T1000 (cell line): ENCODE results near the gene JCAD.
"Not testable (repeated sequence)": the region's sequence is repeated elsewhere in the genome, so short reads cannot be mapped to it uniquely, and the experiment has no call there.

ENCODE experiments used
- DNase-seq: peaks from one replicate; lab custom pipeline; 2025; ENCODE audit warnings: mixed read lengths; lab: John Stamatoyannopoulos, UW

The JCAD gene, protein sequence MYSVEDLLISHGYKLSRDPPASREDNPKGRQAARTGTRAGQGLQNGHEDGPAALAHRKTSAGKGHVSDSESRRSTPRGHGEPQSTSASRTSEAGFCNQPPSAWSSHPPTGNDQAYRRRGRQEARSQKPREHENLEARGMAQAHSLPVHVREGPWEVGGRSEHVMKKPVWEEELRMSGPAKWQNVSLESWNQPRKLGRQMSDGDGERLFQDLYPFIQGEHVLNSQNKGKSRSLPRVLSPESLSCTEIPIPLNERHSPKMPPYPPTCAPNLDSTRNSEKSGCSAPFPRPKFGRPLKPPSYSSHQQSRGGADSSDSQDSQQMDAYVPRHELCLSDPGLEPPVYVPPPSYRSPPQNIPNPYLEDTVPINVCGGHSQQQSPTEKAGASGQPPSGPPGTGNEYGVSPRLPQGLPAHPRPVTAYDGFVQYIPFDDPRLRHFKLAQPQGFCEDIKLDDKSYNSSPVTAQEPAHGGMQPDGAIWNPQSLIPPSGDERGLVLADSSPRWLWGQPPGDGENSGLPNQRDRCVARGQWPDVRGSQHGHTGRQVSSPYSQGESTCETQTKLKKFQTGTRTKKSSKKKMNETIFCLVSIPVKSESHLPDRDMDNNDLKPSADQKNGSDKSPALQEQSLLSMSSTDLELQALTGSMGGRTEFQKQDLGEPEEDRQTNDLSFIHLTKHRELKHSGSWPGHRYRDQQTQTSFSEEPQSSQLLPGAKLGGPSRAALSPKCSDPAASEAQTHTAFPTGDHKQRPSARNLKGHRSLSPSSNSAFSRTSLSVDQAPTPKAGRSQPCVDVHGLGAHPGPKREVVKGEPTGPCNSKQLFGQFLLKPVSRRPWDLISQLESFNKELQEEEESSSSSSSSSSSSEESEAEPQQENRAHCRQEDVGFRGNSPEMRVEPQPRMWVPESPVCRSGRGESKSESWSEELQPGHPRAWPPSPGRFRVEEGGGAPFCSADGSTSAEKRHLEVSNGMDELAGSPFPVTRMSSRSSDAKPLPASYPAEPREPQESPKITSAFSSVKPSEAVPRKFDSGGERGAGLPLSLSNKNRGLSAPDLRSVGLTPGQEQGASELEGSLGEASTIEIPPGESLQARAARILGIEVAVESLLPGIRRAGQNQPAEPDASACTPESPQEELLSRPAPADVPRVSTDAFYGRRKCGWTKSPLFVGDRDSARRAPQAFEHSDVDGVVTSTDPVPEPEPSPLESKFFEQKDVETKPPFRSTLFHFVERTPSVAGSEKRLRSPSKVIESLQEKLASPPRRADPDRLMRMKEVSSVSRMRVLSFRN (N-terminal part only)

DNA sequence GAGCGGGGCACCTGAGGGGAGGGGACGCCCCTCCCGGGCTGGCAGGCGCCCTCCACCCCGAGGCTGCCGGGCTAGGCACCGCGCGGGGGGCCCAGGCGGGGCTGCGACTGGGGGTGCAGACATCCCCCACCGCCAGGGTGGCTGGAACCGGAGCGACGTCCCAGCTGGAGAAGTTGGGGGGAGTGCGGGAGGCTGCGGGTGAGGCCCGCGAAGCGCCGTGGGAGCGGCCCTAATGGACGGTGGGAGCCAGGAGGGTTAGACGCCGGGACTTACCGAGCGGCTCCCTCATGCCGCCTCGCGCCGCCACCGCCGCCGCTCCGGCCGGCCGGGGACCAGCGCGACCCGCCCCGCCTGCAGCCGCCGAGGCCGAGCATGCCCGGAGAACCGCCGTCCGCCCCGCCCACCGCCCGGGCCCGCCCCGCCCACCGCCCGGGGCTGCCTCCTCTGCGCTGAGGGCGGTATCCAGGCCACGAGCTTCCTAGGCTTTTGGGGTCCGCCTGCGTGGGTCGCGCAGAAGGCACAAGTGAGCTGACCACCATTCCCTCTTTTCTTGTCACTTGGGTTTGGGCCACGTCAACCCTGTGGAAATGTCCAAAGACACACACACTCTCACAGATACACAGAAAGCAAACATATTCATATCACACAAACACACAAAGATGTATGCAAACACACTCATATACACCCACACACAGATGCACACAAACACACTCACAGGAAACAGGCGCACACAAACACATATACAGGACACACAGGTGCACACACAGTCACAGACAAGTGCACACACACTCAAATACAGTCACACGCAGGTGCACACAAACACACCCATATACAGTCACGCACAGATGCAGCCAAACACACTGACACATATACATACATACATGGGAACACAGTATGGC lies at the start of gene JCAD:
JCAD (minus strand) TSS at position 378 of the 899 bp plus-strand sequence. CDS start 11,774 bp downstream, outside the sequence.
- peak; percentile 45 for DNase-seq

DNA sequence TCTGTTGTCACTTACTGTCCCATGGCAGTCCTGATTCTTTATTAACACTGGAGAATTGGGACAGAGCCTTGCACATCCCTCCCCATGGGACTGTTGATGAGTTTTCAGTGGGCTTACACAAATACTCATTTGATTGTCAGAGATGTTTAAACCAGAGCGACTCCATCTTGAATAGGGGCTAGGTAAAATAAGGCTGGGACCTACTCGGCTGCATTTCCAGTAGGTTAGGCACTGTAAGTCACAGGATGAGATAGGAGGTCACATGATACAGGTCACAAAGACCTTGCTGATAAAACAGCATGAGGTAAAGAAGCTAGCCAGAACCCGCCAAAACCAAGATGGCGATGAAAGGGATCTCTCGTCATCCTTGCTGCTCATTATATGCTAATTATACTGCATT lies 47.6 kb upstream of the JCAD start:
- DNase-seq, result no peak

DNA sequence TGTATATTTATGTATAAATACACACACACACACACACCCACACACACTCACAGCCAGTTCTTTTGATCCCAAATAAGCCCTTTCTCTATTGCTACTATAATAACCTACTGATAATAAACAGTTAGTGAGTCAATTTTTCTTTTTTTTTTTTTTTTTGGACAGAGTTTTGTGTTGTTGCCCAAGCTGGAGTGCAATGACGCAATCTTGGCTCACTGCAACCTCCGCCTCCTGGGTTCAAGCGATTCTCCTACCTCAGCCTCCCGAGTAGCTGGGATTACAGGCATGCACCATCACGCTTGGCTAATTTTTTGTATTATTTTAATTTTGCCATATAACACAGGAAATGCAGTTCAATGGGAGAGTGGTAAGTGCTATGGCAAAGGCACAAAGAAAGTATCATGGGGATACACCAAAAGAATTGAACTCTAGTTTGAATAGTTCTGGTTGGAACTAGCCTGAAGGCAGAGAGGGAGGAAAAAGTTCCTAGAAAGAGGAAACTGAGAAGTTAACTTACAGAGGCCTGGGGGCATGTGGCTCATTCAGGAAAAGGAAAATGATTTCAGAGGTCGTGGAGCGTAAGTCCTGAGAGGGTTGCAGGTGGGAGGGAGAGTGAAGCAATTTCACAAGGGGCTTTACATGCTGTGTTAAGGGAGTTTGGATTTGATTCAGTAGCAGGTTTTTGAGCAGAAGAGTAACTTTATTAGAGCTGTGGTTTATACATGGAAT lies 44.4 kb upstream of the JCAD start:
- DNase-seq, result no peak

DNA sequence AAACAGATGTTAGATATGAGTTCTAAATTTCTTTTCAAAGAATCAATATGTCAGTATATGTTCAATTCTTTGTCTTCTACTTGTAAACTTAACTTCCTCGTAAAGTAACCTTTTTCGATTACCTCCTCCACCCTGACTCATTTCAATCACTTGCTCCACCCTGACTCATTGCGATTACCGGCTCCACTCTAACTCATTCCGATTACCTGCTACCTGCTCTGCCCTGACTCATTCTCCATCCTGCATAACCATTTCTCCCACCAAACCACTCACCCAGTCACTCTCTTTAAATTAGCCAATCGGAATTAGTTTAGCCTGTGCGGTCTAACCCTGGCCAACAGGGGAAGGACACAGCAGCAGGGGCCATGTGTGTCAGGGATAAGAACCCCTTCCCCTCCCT lies 40.3 kb upstream of the JCAD start:
- DNase-seq, result not testable (repeated sequence)

DNA sequence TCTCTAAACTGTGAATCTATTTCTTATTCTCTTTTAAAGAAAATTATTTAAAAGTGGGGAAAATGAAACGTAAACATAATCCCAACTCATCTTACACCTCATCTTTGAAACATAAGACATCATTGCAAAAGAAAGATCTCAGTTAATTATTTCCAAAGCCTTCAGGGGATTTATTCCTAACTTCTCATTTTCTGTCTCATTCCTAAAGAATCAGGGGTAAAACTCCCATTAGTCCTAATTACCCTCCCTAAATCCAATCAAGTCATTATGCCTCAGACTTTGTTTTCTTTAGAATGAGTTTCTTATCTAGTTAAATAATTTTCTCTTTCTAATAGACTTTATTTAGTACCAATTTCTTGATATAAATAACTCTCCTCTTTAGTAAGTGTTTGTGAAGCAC lies 39.7 kb upstream of the JCAD start:
- DNase-seq, result no peak

DNA sequence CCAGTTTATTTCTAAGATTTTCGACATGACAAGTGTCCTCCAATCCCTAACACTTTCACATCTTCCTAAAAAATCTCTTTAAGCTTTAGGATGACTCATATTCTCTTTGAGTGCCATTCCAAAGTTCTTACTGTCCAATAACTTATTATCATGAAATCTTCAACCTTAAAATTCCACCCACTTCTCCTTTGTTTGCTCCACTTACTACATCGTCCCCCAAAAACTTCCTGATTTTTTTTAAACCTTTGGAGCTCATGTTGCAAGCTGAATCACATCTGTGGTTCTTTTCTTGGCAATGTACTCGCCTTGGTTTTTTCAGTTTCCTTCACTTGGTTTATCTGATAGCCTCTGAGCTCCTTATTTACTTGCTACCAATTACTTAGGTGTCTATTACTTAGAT lies 39.2 kb upstream of the JCAD start:
- DNase-seq, result no peak

DNA sequence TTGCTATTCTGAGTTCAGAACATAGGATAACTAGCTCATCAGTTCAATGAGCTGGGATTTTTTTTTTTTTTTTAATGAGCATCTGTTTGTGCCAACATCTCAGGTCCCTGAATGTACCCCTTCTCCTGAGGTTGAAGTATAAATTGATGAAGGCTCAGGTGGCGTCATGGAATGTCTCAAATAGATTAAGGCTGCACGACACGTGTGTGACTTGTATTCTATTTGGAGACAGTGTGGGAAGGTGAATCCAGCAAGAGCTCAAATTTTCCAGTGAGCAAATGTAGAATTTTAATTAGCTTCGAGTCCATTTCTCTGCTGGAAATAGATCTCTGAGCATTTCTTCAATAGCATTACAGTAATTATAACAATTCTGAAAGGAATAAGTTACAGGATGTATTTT lies 37.2 kb upstream of the JCAD start:
- DNase-seq, result no peak

DNA sequence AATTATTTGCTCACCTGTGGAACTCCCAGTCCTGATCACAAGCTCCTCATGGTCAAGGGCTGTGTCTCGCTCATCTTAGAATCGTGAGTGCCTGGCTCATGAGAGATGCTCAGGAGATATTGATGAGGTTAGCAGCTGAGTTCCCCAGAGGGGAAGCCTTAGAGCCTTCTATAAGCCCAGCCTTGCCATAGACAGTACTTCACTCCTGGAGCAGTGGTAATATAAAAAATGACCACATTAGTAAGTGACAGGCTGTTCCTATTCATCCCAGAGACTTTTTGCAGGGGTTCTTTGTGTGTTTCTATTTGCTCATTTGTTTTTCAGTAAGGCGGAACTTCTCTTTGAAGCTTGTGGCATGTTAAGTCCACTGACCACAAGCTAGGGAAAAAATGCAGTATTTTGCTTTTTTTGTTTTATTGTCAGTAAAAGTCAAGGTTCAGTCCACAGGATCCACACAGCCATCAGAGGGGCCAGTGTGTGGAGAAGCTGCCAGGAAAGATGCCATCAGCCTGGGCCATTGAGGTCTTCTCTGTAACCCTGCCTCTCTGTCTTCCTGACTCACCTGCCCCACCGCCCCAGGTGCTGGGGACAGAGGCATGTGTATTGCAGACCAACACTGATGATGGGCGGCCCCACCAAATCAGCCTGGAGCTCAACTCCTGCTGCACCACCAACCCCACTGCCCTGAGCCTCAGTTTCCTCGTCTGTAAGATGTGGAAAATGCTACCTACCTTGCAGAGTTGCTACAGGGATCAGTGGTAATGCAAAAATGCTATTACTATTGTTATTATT lies 36.4 kb upstream of the JCAD start:
- no peak for DNase-seq

DNA sequence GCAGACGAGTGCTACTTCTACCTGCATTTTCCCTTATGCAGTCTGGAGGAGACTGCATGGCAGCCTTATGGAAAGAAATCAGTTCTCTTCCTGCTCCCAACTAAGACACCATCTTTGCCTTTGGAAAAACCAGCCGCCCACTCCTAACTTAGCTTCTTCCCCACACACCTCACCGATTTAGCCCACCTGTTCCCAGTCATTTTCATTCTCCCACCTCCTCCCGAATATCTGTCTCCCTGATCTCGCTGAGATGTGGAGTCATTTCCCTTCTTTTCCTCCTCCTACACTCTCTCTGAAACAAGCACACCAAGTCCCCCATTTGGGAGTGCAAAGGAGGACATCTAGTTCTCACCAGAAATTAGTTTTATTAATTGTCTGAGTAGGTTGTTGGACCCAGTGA lies 35.2 kb upstream of the JCAD start:
- DNase-seq, result no peak

DNA sequence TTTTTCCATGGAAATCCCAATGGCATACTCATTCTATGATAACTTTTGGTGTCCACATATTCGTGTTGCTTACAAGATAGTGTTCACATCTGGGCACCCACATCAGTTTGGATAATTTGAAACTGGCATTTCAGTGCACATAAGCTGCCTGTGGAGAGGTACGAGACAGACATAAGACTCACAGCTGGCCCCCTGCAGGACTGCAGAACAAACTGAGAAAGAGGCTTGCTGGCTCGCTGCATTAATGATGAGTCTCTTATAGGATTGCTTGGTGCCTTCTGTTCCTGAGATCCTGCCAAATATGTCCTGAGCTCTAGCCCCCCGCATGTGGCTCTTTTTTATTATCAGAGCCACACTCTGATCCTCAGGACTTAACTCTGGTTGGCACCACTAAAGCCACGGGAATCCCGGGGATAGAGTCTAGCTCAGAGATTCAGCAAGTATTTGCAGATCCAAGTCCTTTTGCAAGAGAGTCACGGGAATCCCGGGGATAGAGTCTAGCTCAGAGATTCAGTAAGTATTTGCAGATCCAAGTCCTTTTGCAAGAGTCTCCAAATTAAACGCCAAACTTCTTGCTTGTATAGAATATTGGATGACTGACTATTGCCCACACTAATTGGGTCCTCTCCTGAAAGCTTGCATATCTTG lies 34.0 kb upstream of the JCAD start:
- DNase-seq, result no peak

DNA sequence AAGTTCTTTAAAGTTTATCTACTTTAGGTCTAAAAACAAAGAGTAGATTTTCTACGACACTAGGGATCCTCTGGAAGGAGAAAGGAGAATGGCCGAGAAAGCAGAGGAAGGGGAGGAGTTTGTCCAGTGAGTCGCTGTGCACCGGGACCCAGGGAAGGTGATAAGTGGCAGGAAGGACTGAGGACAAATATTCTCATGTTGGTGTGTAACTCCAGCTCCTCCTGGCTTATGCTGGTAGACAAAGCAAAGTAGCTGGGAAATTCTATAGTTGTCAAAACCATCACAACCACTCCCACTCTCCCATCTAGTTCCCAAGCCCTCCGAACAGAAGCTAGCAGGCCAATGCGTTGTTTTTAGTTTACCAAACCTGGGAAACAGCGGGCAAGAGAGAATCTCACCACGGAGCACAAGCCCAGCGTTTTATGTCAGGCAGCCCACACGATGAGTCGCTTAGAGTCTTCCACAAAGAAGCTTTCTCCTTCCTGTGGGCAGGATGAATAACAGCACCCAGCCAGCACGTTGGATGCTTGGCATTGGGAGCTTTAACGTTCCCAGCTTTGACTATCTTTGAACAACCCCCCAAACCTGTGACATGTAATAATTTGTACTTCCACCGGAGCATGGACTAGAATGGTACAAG lies 32.9 kb upstream of the JCAD start:
- no peak for DNase-seq

DNA sequence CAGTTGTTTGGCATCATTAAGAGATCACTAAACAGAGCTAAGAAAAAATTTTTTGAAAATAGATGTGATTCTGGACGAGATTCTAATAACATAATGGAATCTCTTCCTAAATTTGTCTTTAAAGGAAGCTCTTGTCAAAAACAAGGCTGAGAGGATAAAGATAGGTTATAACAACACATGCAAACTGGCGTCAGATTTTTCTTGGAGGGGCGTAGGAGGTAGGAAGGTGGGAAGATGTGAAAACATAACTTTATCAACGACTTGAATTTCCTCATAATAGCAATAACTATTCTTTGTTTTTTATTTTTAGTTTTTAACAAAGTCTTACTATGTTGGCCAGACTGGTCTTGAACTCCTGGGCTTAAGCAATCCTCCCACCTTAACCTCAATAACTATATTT lies 31.8 kb upstream of the JCAD start:
- DNase-seq, result no peak

DNA sequence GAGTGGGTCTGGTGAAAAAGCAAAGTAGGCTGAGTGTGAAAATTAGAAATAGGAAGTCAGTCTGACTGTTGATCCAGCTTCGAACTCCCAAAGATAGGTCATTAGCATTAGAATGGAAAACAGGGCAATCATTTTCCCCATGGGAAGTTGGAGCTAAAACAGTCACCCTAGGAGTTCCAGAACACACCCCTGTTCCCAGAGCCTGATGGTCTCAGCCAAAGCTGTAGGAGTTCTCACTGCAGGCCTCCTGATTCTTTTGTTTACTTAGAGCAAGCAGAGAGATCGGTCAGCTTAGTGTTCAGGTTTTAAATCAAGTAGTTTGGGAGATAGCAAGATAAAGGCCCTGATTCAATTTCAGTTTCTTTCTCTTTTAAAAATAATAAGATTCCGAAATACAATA lies 28.8 kb upstream of the JCAD start:
- DNase-seq, result no peak

DNA sequence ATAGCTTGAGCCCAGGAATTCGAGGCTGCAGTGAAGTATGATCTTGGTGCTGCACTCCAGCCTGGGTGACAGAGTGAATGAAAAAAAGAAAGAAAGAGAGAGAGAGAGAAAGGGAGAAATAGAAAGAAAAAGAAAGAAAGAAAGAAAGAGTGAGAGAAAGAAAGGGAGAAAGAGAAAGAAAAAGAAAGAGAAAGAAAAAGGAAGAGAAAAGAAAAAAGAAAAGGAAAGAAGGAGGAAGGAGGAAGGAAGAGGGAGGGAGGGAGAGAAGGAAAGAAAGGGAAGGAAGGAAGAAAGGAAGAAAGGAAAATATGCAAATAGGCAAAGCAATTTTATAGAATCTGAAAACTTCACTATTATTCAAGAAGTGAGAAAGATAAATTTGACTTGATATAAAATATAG lies 24.5 kb upstream of the JCAD start:
- DNase-seq, result no peak

DNA sequence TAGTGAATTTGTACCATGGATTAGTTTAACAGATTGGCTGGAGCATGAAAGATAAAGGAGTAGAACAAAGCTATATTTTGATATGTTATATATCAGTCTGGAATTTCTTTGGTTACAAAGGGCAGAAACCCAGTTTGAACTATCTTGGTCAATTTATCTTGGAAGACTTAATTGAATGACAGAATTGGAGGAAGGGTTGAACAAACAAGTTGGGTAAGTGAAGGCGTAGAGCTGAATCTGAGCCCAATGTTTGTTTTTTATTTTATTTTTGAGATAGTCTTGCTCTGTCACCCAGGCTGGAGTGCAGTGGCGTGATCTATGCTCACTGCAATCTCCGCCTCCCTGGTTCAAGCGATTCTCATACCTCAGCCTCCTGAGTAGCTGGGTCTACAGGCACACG lies 21.8 kb upstream of the JCAD start:
- DNase-seq, result no peak

DNA sequence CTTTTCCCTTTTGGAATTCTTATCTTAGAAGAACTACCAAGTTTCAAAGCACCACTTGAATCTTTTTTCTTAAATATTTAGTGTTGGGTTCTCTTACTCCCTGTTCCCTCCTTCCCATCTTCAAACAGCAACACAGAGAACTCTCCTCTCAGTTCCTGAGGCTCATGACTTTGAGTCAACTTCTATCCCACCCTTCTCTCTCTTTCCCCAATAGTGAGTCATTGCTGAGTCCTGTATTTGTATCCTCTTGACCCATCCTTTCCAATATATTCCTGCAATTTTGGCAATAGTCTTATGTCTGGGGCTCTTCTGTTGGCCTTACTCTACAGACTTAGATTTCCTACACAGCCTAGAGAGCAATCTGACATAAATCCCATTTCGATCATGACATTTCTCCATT lies 20.8 kb upstream of the JCAD start:
- DNase-seq, result no peak

DNA sequence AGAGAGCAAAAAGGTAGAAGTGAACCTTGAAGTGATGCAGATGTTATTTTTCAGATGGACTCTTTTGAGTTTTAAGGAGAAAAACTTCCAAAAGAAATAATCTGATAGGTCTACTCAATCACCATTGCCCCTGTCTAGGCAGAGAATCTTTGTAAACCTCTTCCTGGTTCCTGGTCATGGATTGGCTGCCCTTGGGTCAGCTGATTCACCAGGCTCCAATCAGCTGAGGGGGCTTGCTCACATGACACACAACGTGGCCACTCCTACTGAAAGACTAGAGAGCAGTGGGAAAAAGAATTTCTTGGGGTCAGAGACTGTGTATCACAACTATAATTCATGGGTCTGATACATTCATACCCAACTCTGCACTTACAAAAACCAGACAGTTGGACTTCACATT lies 20.0 kb upstream of the JCAD start:
- DNase-seq, result no peak

DNA sequence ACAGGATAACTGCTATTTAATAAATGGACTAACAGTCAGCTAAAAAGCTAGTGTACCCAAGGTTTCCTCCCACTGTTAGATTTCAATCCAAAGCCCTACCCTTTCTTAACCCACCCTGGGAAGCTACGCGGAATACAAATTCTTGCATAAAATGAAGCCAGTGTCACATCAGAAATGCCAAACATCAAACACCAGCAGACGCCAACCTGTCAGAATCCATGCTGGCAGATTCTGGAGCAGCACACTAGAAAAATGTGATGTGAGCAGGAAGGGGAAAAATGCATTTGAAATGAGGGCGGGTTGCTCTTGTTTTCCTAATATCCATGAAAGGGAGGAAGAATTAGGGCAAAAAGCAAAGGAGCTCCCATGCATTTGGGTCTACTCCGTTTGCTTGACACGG lies 16.1 kb upstream of the JCAD start:
- DNase-seq, result no peak

DNA sequence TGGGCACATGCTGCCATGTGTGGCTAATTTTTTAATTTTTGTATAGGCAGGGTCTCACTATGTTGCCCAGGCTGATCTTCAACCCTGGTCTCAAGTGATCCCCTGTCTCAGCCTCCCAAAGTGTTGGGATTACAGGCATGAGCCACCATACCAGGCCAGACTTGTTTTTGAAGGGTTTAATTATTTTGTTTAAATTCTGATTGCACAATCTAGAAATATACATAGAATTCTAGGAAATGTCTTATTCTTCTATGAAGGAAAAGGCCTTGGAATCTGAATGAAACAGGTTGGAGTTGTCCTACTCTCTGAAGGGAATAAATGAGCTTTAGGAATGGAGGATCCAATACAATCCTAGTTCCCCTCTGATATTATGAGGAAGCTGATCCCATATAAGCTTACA lies 15.5 kb upstream of the JCAD start:
- DNase-seq, result no peak
